ENCODE results near the gene VEPH1.

The VEPH1 gene

GRCh38 chr3:157237886-157238285 lies 265.3 kb downstream of the VEPH1 start:
- Histone ChIP-seq H2AFZ (ENCODE audit: low read depth, low read length) (no peak overlapping the region), H4K20me1 (ENCODE audit: insufficient read depth, low read length) (no peaks in the 10 kb centered on the region), H3K4me2 (ENCODE audit: low read length) (no peak overlapping the region), H3K27me3 (ENCODE audit: low read depth, low read length) (peaks cover 16% of the 10 kb centered on the region; the same call in 1 of the 2 replicates), H3K9me3 (ENCODE audit: insufficient read depth, low read length) (no peaks in the 10 kb centered on the region), H3K4me1 (ENCODE audit: low read length) (no peaks in the 10 kb centered on the region), H3K36me3 (replicated peaks; ENCODE audit: low read depth, low read length) (no peaks in the 10 kb centered on the region), H3K27ac (ENCODE audit: low read length) (no peak overlapping the region), H3K9ac (ENCODE audit: low read length) (no peak overlapping the region), H3K79me2 (ENCODE audit: low read length) (no peaks in the 10 kb centered on the region), H3K4me3 (ENCODE audit: low read length) (no peak overlapping the region)
- no peak for TF ChIP-seq EZH2phosphoT487 (IDR thresholded peaks at IDR 0.05; ENCODE audit: low read depth)
- no peak for TF ChIP-seq CTCF (IDR thresholded peaks at IDR 0.05; ENCODE audit: low read depth, low read length)

GRCh38 chr3:157235291-157235690 lies 267.9 kb downstream of the VEPH1 start:
- Histone ChIP-seq H3K4me1 (ENCODE audit: low read length) (no peaks in the 10 kb centered on the region), H3K36me3 (replicated peaks; ENCODE audit: low read depth, low read length) (no peaks in the 10 kb centered on the region), H3K9me3 (ENCODE audit: insufficient read depth, low read length) (no peaks in the 10 kb centered on the region), H2AFZ (ENCODE audit: low read depth, low read length) (no peak overlapping the region), H3K9ac (ENCODE audit: low read length) (no peak overlapping the region), H3K4me3 (ENCODE audit: low read length) (no peak overlapping the region), H3K4me2 (ENCODE audit: low read length) (no peak overlapping the region), H4K20me1 (ENCODE audit: insufficient read depth, low read length) (no peaks in the 10 kb centered on the region), H3K27ac (ENCODE audit: low read length) (no peak overlapping the region), H3K79me2 (ENCODE audit: low read length) (no peaks in the 10 kb centered on the region), H3K27me3 (ENCODE audit: low read depth, low read length) (peaks cover 16% of the 10 kb centered on the region; the same call in 1 of the 2 replicates)
- TF ChIP-seq EZH2phosphoT487 (IDR thresholded peaks at IDR 0.05; ENCODE audit: low read depth), result no peak
- TF ChIP-seq CTCF (IDR thresholded peaks at IDR 0.05; ENCODE audit: low read depth, low read length), result no peak

GRCh38 chr3:157233923-157234322 lies 269.3 kb downstream of the VEPH1 start:
- Histone ChIP-seq H3K79me2 (ENCODE audit: low read length) (no peaks in the 10 kb centered on the region), H3K27ac (ENCODE audit: low read length) (no peak overlapping the region), H3K4me2 (ENCODE audit: low read length) (no peak overlapping the region), H4K20me1 (ENCODE audit: insufficient read depth, low read length) (no peaks in the 10 kb centered on the region), H3K9ac (ENCODE audit: low read length) (no peak overlapping the region), H3K27me3 (ENCODE audit: low read depth, low read length) (peaks cover 16% of the 10 kb centered on the region; the same call in 1 of the 2 replicates), H3K4me1 (ENCODE audit: low read length) (no peaks in the 10 kb centered on the region), H3K9me3 (ENCODE audit: insufficient read depth, low read length) (no peaks in the 10 kb centered on the region), H3K4me3 (ENCODE audit: low read length) (no peak overlapping the region), H2AFZ (ENCODE audit: low read depth, low read length) (no peak overlapping the region), H3K36me3 (replicated peaks; ENCODE audit: low read depth, low read length) (no peaks in the 10 kb centered on the region)
- TF ChIP-seq CTCF (IDR thresholded peaks at IDR 0.05; ENCODE audit: low read depth, low read length), result no peak
- no peak for TF ChIP-seq EZH2phosphoT487 (IDR thresholded peaks at IDR 0.05; ENCODE audit: low read depth)

GRCh38 chr3:157232141-157232540 lies 271.1 kb downstream of the VEPH1 start:
- Histone ChIP-seq H2AFZ (ENCODE audit: low read depth, low read length) (no peak overlapping the region), H3K4me3 (ENCODE audit: low read length) (no peak overlapping the region), H3K9me3 (ENCODE audit: insufficient read depth, low read length) (no peaks in the 10 kb centered on the region), H3K4me2 (ENCODE audit: low read length) (no peak overlapping the region), H3K27me3 (ENCODE audit: low read depth, low read length) (peaks cover 2% of the 10 kb centered on the region; the same call in 1 of the 2 replicates), H3K79me2 (ENCODE audit: low read length) (no peaks in the 10 kb centered on the region), H3K4me1 (ENCODE audit: low read length) (no peaks in the 10 kb centered on the region), H3K27ac (ENCODE audit: low read length) (no peak overlapping the region), H4K20me1 (ENCODE audit: insufficient read depth, low read length) (no peaks in the 10 kb centered on the region), H3K9ac (ENCODE audit: low read length) (no peak overlapping the region), H3K36me3 (replicated peaks; ENCODE audit: low read depth, low read length) (no peaks in the 10 kb centered on the region)
- TF ChIP-seq EZH2phosphoT487 (IDR thresholded peaks at IDR 0.05; ENCODE audit: low read depth), result no peak
- TF ChIP-seq CTCF (IDR thresholded peaks at IDR 0.05; ENCODE audit: low read depth, low read length), result no peak
